MM.1S (cell line): ENCODE measurements around the gene SRP14.
"Not testable (repeated sequence)": the region's sequence is repeated elsewhere in the genome, so short reads cannot be mapped to it uniquely, and the experiment has no call there.

Source experiments
- DNase-seq: peaks from one replicate; pipeline ENCODE4 v3.0.0-alpha.2; 2015
- H2AFZ ChIP-seq: fragments of 300-600 bp; sonication (generic); 2 replicates; pipeline ENCODE4 v1.6.0; 2016; ENCODE audit warnings: antibody characterized with exemption, low read length
- H3F3A ChIP-seq: fragments of 300-600 bp; sonication (generic); 2 replicates; pipeline ENCODE4 v1.6.1; 2016; ENCODE audit warnings: mild to moderate bottlenecking, antibody characterized with exemption, low read length, moderate library complexity, mixed read lengths; ENCODE audit not compliant: insufficient read depth
- H3K27ac ChIP-seq: fragments of 300-600 bp; sonication (generic); 2 replicates; pipeline ENCODE4 v1.5.1; 2016; ENCODE audit warnings: mild to moderate bottlenecking, low read length
- H3K27me3 ChIP-seq: fragments of 300-600 bp; sonication (generic); replicated peaks from 2 replicates; pipeline ENCODE4 v1.6.0; 2016; ENCODE audit warnings: low read length; ENCODE audit not compliant: insufficient read depth
- H3K36me3 ChIP-seq: fragments of 300-600 bp; sonication (generic); replicated peaks from 2 replicates; pipeline ENCODE4 v1.6.1; 2016; ENCODE audit warnings: mild to moderate bottlenecking, low read length, mixed read lengths; ENCODE audit not compliant: insufficient read depth
- H3K4me1 ChIP-seq: fragments of 300-600 bp; sonication (generic); 2 replicates; pipeline ENCODE4 v1.6.1; 2016; ENCODE audit warnings: low read length, mixed read lengths
- H3K4me2 ChIP-seq: fragments of 300-600 bp; sonication (generic); 2 replicates; pipeline ENCODE4 v1.6.0; 2016; ENCODE audit warnings: low read depth, low read length
- H3K4me3 ChIP-seq: fragments of 300-600 bp; sonication (generic); 2 replicates; pipeline ENCODE4 v1.5.1; 2016; ENCODE audit warnings: low read length, mixed read lengths
- H3K79me2 ChIP-seq: fragments of 300-600 bp; sonication (generic); 2 replicates; pipeline ENCODE4 v1.6.1; 2016; ENCODE audit warnings: mixed run types, low read length, mixed read lengths
- H3K9ac ChIP-seq: fragments of 300-600 bp; sonication (generic); 2 replicates; pipeline ENCODE4 v1.6.1; 2016; ENCODE audit warnings: low read length, mixed read lengths
- H3K9me2 ChIP-seq: fragments of 300-600 bp; sonication (generic); replicated peaks from 2 replicates; pipeline ENCODE4 v1.6.1; 2016; ENCODE audit warnings: mild to moderate bottlenecking, low read length, mixed read lengths; ENCODE audit not compliant: insufficient read depth
- H3K9me3 ChIP-seq: fragments of 300-600 bp; sonication (generic); replicated peaks from 2 replicates; pipeline ENCODE4 v1.6.1; 2016; ENCODE audit warnings: mild to moderate bottlenecking, low read length, mixed read lengths; ENCODE audit not compliant: insufficient read depth
- H4K20me1 ChIP-seq: fragments of 300-600 bp; sonication (generic); 2 replicates; pipeline ENCODE4 v1.6.1; 2016; ENCODE audit warnings: mild to moderate bottlenecking, low read length, moderate library complexity, mixed read lengths; ENCODE audit not compliant: insufficient read depth
- CTCF ChIP-seq: fragments of 300-600 bp; sonication (generic); IDR thresholded peaks from 2 replicates; pipeline ENCODE4 v1.5.1; 2016; ENCODE audit warnings: antibody characterized with exemption, low read length, mixed read lengths
- EZH2 ChIP-seq: fragments of 300-600 bp; sonication (generic); optimal IDR thresholded peaks from 2 replicates; pipeline ENCODE3; 2017; ENCODE audit warnings: low read depth, mild to moderate bottlenecking, antibody characterized with exemption, low read length, mixed read lengths
- EZH2phosphoT487 ChIP-seq: fragments of 300-600 bp; sonication (generic); IDR thresholded peaks from 2 replicates; pipeline ENCODE4 v1.6.1; 2018; ENCODE audit warnings: antibody characterized with exemption, low read length

Gene SRP14

GRCh38 chr15:40079456-40079855 lies 40.5 kb upstream of the SRP14 start:
- H3K9me3 ChIP-seq: no peaks in the 10 kb centered on the region
- no peaks in the 10 kb centered on the region for H3K36me3 ChIP-seq
- no peaks in the 10 kb centered on the region for H3K9me2 ChIP-seq
- no peak overlapping the region for H3K27ac ChIP-seq
- H3K4me3 ChIP-seq: no peak overlapping the region
- peaks cover 6% of the 10 kb centered on the region for H3K4me1 ChIP-seq
- no peaks in the 10 kb centered on the region for H3K27me3 ChIP-seq
- 0 out of 2 replicates have a peak, but pooled peaks cover 3% of the 10 kb centered on the region for H3F3A ChIP-seq
- no peak for DNase-seq
- no peaks in the 10 kb centered on the region for H3K79me2 ChIP-seq
- H4K20me1 ChIP-seq: no peaks in the 10 kb centered on the region
- no peak overlapping the region for H2AFZ ChIP-seq
- no peak overlapping the region for H3K4me2 ChIP-seq
- no peak for TF ChIP-seq EZH2phosphoT487
- no peak for TF ChIP-seq CTCF
- no peak for TF ChIP-seq EZH2
- no peak overlapping the region for H3K9ac ChIP-seq

GRCh38 chr15:40075298-40076044 lies 36.5 kb upstream of the SRP14 start:
- DNase-seq: no peak
- Histone ChIP-seq H4K20me1 (no peaks in the 10 kb centered on the region), H3F3A (no peaks in the 10 kb centered on the region), H3K9me3 (no peaks in the 10 kb centered on the region), H2AFZ (no peak overlapping the region), H3K4me2 (no peak overlapping the region), H3K9me2 (no peaks in the 10 kb centered on the region), H3K4me1 (no peaks in the 10 kb centered on the region), H3K79me2 (no peaks in the 10 kb centered on the region), H3K27ac (no peak overlapping the region), H3K4me3 (no peak overlapping the region), H3K36me3 (no peaks in the 10 kb centered on the region), H3K9ac (no peak overlapping the region), H3K27me3 (no peaks in the 10 kb centered on the region)
- TF ChIP-seq CTCF: no peak
- no peak for TF ChIP-seq EZH2
- no peak for TF ChIP-seq EZH2phosphoT487

DNA sequence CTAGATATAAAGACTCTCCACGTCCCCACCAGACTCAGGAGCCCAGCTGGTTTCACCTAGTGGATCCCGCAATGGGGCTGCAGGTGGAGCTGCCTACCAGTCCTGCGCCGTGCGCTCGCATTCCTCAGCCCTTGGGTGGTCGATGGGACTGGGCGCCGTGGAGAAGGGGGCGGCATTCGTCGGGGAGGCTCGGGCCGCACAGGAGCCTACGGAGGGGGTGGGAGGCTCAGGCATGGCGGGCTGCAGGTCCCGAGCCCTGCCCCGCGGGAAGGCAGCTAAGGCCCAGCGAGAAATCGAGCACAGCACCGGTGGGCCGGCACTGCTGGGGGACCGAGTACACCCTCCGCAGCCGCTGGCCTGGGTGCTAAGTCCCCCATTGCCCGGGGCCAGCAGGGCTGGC lies 35.7 kb upstream of the SRP14 start:
- H2AFZ ChIP-seq, H3K9ac ChIP-seq, H3K4me3 ChIP-seq, H3F3A ChIP-seq, H3K27me3 ChIP-seq, H4K20me1 ChIP-seq, DNase-seq, H3K4me2 ChIP-seq, H3K79me2 ChIP-seq, H3K27ac ChIP-seq, H3K36me3 ChIP-seq, H3K9me2 ChIP-seq, H3K4me1 ChIP-seq, H3K9me3 ChIP-seq: not testable (repeated sequence)

GRCh38 chr15:40073716-40074490 lies 34.9 kb upstream of the SRP14 start:
- H3K4me3 ChIP-seq, H3K79me2 ChIP-seq, H3K9me2 ChIP-seq, H2AFZ ChIP-seq, H3K4me2 ChIP-seq, H3K9me3 ChIP-seq, DNase-seq, H3K27ac ChIP-seq, H3K9ac ChIP-seq, H3F3A ChIP-seq, H3K36me3 ChIP-seq, H3K4me1 ChIP-seq, H4K20me1 ChIP-seq, H3K27me3 ChIP-seq: not testable (repeated sequence)
